Heart left ventricle (tissue), 16 donors: ENCODE measurements around the gene KCNMA1. TPM values are rescaled to one million over a fixed set of nuclear protein-coding genes. Genes with fewer than 3 reads are reported as not detected.
"Not testable (repeated sequence)": the region's sequence is repeated elsewhere in the genome, so short reads cannot be mapped to it uniquely, and the experiment has no call there.

Source experiments
- ATAC-seq, 4 donors: fragments of 200-7000 bp; cut with Tn5 transposase; one replicate each; pipeline ENCODE4 v1.9.1; 2020 to 2022; ENCODE audit warnings: moderate library complexity in 4 of 4, mild to moderate bottlenecking in 3 of 4, moderate number of reproducible peaks in 1 of 4
- DNase-seq, 5 donors: peaks; one replicate each; pipeline ENCODE4 v3.0.0-alpha.2; 2020
- H3K27ac ChIP-seq, 12 donors: fragments of 200-600 bp; sonication (generic) in 4 of 12; one replicate each; pipeline versions ENCODE4 v1.5.0 to v1.8.0; 2016 to 2022; ENCODE audit warnings: mild to moderate bottlenecking in 2 of 12
- H3K27me3 ChIP-seq, 9 donors: fragments of 200-600 bp; sonication (generic) in 2 of 9; one replicate each; pipeline versions ENCODE4 v1.5.1 to v1.8.0; 2016 to 2022; ENCODE audit warnings: mild to moderate bottlenecking in 3 of 9
- H3K36me3 ChIP-seq, 9 donors: fragments of 200-600 bp; sonication (generic) in 2 of 9; one replicate each; pipeline versions ENCODE4 v1.5.0 to v1.8.0; 2018 to 2022; ENCODE audit warnings: mild to moderate bottlenecking in 2 of 9
- H3K4me1 ChIP-seq, 12 donors: fragments of 200-600 bp; sonication (generic) in 4 of 12; one replicate each; pipeline versions ENCODE4 v1.5.0 to v1.8.0; 2016 to 2022; ENCODE audit warnings: mild to moderate bottlenecking in 3 of 12
- H3K4me3 ChIP-seq, 12 donors: fragments of 200-600 bp; sonication (generic) in 4 of 12; one replicate each; pipeline versions ENCODE4 v1.5.0 to v1.8.0; 2017 to 2022; ENCODE audit warnings: mild to moderate bottlenecking in 9 of 12, moderate library complexity in 4 of 12
- H3K9me3 ChIP-seq, 12 donors: fragments of 200-600 bp; sonication (generic) in 4 of 12; one replicate each; pipeline versions ENCODE4 v1.5.0 to v1.8.0; 2016 to 2022; ENCODE audit warnings: mild to moderate bottlenecking in 1 of 12
- CTCF ChIP-seq, 12 donors: fragments of 200-600 bp; sonication (generic) in 4 of 12; IDR thresholded peaks; one replicate each; pipeline versions ENCODE4 v1.5.0 to v1.8.0; 2018 to 2022; ENCODE audit warnings: antibody characterized with exemption in 12 of 12, mild to moderate bottlenecking in 5 of 12
- POLR2A ChIP-seq, 2 donors: fragments of 450-650 bp; IDR thresholded peaks; one replicate each; pipeline ENCODE4 v1.6.1; 2017; ENCODE audit warnings: antibody characterized with exemption in 2 of 2, mild to moderate bottlenecking in 2 of 2, moderate library complexity in 2 of 2
- WGBS, 4 donors: extraction: QIAGEN DNeasy Blood & Tissue Kit in 2 of 4; methylation state at CpG; one replicate each; pipeline versions ENCODE4 v1.1.5 to v1.1.7; 2013 to 2018; 5-methylcytosine and 5-hydroxymethylcytosine counted together
- intact Hi-C, 10 donors: fragments of 100-400 bp; cut with DNase I; formaldehyde crosslinking; loops; one replicate each; pipeline versions ENCODE4 v1.11.1 to v1.14.2; 2022
- polyA plus RNA-seq, 2 donors: library from polyadenylated mRNA; stranded (reverse); fragments of 200-250 nt; gene quantifications; one replicate each; pipeline ENCODE4 v1.2.3, GENCODE V29; 2013
- total RNA-seq, 9 donors: library from RNA; depleted of rRNA in 2 of 9; stranded (reverse); fragments of >200 nt in 2 of 9; fragmentation: NEBNext Ultra II Directional in 3 of 9; extraction: Animal tissue kit (Norgen Biotek cat#: 25700) in 3 of 9; gene quantifications; one replicate each; pipeline versions ENCODE4 v1.1.0 to v1.2.4, GENCODE V29; 2016 to 2023
- donor health status: ischemic (EF 13 %, LVEDD 7.1; RV severe dilation, severe dysfunction).
- donor health status: healthy with polysubstance abuse.
- donor health status: DM: no; HTN: yes; CAD: no.
- donor health status: DM: no; HTN: no; CAD: no.
- donor health status: ischemic (EF 25% LVEDD 6.9; RV normal size, moderate dysfunction).
- donor health status: ischemic (EF 25% LVEDD 5.7; RV mildly dilated, moderate dysfunction).
- donor health status: healthy.
- donor health status: DM: yes; HTN: yes; CAD: no.
- donor health status: ischemic (EF 35%, LVEDD 5.7; RV mildly dilated, moderate dysfunction).
- donor health status: nonischemic (EF 11% LVEDD 7.7; RV severe dilation, severe dysfunction).
- donor health status: DM: yes; HTN: yes; CAD: no.
- donor health status: PGD.
- donor health status: ischemic (EF 29% LVEDD 5.4; RV normal size, mild dysfunction).
- donor health status: nonischemic (EF 23%, LVEDD 6.1; RV moderate dilation, normal function).

KCNMA1 gene
- total and polyA plus RNA-seq, 11 donors, result 0.39 to 8.7 (median 1.7) TPM

DNA sequence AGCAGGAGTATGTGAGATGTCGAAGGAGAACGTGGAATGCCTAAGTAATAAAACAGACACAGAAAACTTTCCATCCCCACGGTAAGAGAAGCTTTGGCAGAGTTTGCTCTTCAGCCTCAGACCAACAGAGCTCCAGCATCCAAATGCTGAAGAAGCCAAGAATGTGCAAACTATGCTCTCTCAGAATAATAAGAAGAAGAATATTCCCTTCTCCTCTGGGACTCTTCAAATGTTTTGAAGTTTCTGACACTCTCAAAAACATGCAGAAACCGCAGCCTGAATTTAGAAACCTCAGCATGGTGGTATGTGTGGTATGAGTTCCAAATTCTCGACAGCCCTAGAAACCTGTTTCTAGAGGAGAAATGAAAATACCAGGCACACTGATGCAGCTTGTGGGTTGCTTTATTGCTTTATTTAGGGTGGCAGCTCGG, 113.3 kb downstream of the KCNMA1 start:
- no peak overlapping the region for H3K4me3 ChIP-seq
- H3K9me3 ChIP-seq, result no peaks in the 10 kb centered on the region
- ATAC-seq (no peak), DNase-seq (no peak)
- H3K4me1 ChIP-seq, result peaks cover 0 to 4% (median 0%) of the 10 kb centered on the region in 12 donors
- H3K36me3 ChIP-seq, result no peaks in the 10 kb centered on the region
- intact Hi-C loops, result no loop called here
- WGBS, 4 donors, result 33 to 41% (median 34%) methylated on average over 6 of the region's 6 CpGs
- no peak for TF ChIP-seq POLR2A (IDR thresholded peaks at IDR 0.05)
- no peak for TF ChIP-seq CTCF (IDR thresholded peaks at IDR 0.05)
- peak overlapping the region in 1 of 12 donors; percentile 3 for H3K27ac ChIP-seq
- H3K27me3 ChIP-seq, result peaks cover 0 to 4% (median 0%) of the 10 kb centered on the region in 9 donors

DNA sequence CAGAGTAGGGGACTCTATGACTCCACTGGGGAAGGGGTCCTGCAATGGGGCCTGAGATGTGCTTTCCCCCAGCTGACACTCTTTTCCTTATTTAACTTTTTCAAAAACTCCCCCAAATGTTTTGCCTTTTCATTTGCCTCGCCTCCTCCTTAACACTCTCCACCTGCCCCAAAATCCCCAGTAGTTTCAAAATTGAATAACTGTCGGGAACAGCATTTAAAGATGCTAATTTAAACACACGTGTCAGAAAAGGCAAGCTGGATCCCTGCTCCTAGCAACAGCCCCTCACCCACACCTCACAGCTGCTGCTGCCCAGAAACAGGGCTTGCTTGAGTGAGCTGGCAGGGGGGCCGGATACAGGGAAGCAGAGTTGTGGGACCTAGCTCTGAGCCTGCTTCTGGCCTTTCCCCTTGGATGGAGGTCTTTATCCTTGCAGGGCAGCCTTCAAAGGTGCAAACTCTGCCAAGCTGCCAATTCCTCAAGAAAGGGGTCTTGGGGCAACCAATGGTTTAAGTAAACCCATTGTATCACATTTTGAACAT, 115.3 kb downstream of the KCNMA1 start:
- no peak for DNase-seq
- 66 to 78% (median 72%) methylated on average over 4 of the region's 4 CpGs for whole genome bisulfite sequencing, 4 donors

GRCh38 chr10:77520995-77521394, 116.6 kb downstream of the KCNMA1 start:
- 84 to 91% (median 87%) methylated on average over 2 of the region's 2 CpGs for WGBS, 4 donors
- peaks cover 0 to 7% (median 0%) of the 10 kb centered on the region in 9 donors for H3K27me3 ChIP-seq
- H3K4me1 ChIP-seq, result peaks cover 0 to 4% (median 0%) of the 10 kb centered on the region in 12 donors
- peak overlapping the region in 1 of 12 donors; percentile 43 for H3K27ac ChIP-seq
- H3K4me3 ChIP-seq, result no peak overlapping the region
- H3K36me3 ChIP-seq, result no peaks in the 10 kb centered on the region
- TF ChIP-seq POLR2A (IDR thresholded peaks at IDR 0.05) (no peak), CTCF (IDR thresholded peaks at IDR 0.05) (no peak)
- ATAC-seq, result no peak
- intact Hi-C loops, result no loop called here
- no peak for DNase-seq
- H3K9me3 ChIP-seq, result no peaks in the 10 kb centered on the region

More for the DNA sequence above, 115.3 kb downstream of the KCNMA1 start:
- Histone ChIP-seq H3K27ac (peak overlapping the region in 1 of 12 donors; percentile 16), H3K36me3 (no peaks in the 10 kb centered on the region), H3K9me3 (no peaks in the 10 kb centered on the region), H3K4me1 (peaks cover 0 to 4% (median 0%) of the 10 kb centered on the region in 12 donors), H3K4me3 (no peak overlapping the region), H3K27me3 (peaks cover 0 to 7% (median 0%) of the 10 kb centered on the region in 9 donors)
- intact Hi-C loops, result no loop called here
- TF ChIP-seq CTCF (IDR thresholded peaks at IDR 0.05) (no peak), POLR2A (IDR thresholded peaks at IDR 0.05) (no peak)
- no peak for ATAC-seq

DNA sequence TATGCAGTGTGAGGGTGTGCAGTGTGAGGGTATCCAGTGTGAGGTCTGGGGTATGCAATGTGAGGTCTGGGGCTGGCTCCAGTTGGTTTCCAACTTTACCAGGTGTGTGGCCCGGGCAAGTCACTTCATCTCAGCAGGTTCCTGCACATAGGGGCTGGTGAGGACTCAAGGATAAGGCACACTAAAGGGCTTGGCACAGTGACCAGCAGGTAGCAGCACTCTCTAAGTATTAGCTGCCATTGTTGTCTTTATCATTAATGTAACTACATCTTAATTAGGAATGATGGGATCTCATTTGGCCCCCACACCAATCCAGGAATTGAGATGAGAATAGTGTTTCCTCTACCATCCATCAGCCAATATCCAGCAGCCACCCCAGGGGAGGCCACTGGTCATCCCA, 117.3 kb downstream of the KCNMA1 start:
- H3K9me3 ChIP-seq, result no peaks in the 10 kb centered on the region
- 71 to 89% (median 83%) methylated on average over 1 of the region's 1 CpG for WGBS, 4 donors
- ATAC-seq (no peak), DNase-seq (no peak)
- intact Hi-C loops, result no loop called here
- H3K4me3 ChIP-seq, result no peak overlapping the region
- no peaks in the 10 kb centered on the region for H3K36me3 ChIP-seq
- peaks cover 0 to 7% (median 4%) of the 10 kb centered on the region in 9 donors for H3K27me3 ChIP-seq
- H3K4me1 ChIP-seq, result peaks cover 0 to 4% (median 0%) of the 10 kb centered on the region in 12 donors
- no peak overlapping the region for H3K27ac ChIP-seq
- TF ChIP-seq POLR2A (IDR thresholded peaks at IDR 0.05) (no peak), CTCF (IDR thresholded peaks at IDR 0.05) (no peak)

DNA sequence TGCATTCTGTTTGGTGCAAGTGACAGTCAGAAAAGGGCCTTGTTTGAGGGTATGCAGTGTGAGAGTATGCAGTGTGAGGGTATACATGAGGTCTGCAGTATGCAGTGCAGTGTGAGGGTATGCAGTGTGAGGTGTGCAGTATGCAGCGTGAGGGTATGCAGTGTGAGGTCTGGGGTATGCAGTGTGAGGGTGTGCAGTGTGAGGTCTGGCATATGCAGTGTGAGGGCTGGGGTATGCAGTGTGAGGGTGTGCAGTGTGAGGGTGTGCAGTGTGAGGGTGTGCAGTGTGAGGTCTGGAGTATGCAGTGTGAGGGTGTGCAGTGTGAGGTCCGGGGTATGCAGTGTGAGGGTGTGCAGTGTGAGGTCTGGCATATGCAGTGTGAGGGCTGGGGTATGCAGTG, 117.8 kb downstream of the KCNMA1 start:
- intact Hi-C loops, H3K27ac ChIP-seq, H3K27me3 ChIP-seq, ATAC-seq, DNase-seq, H3K36me3 ChIP-seq, H3K9me3 ChIP-seq, H3K4me1 ChIP-seq, H3K4me3 ChIP-seq: not testable (repeated sequence)
- 64 to 82% (median 78%) methylated on average over 2 of the region's 2 CpGs for WGBS, 4 donors
